GM23338 (cell line): ENCODE results near the gene ERC2. TPM values are rescaled to one million over a fixed set of nuclear protein-coding genes. Genes with fewer than 3 reads are reported as not detected.

Source experiments
- ATAC-seq: fragments of 200-7000 bp; cut with Tn5 transposase; 3 replicates; pipeline ENCODE4 v1.9.1; 2020
- DNase-seq: peaks from one replicate; pipeline ENCODE4 v3.0.0-alpha.2; 2015; ENCODE audit warnings: low spot score
- H2AFZ ChIP-seq: fragments of 200-600 bp; sonication (generic); 2 replicates; pipeline ENCODE4 v1.8.0; 2016; ENCODE audit warnings: antibody characterized with exemption, mild to moderate bottlenecking, moderate library complexity
- H3F3A ChIP-seq: fragments of 200-600 bp; sonication (generic); replicated peaks from 2 replicates; pipeline ENCODE4 v1.8.0; 2017; ENCODE audit warnings: antibody characterized with exemption, mixed run types, low read depth
- H3K27ac ChIP-seq: fragments of 200-600 bp; sonication (generic); 2 replicates; pipeline ENCODE4 v1.6.1; 2016; ENCODE audit warnings: low read depth
- H3K27me3 ChIP-seq: fragments of 200-600 bp; sonication (generic); 2 replicates; pipeline ENCODE4 v1.8.0; 2016; ENCODE audit warnings: mild to moderate bottlenecking, mixed run types, moderate library complexity; ENCODE audit not compliant: insufficient read depth
- H3K36me3 ChIP-seq: fragments of 200-600 bp; sonication (generic); 2 replicates; pipeline ENCODE4 v1.8.0; 2016; ENCODE audit warnings: mild to moderate bottlenecking; ENCODE audit not compliant: insufficient read depth
- H3K4me1 ChIP-seq: fragments of 200-600 bp; sonication (generic); 2 replicates; pipeline ENCODE4 v1.8.0; 2016; ENCODE audit warnings: mild to moderate bottlenecking, moderate library complexity; ENCODE audit not compliant: insufficient read depth
- H3K4me2 ChIP-seq: fragments of 200-600 bp; sonication (generic); 2 replicates; pipeline ENCODE4 v1.7.1; 2017; ENCODE audit warnings: mixed run types
- H3K4me3 ChIP-seq: fragments of 200-600 bp; sonication (generic); 2 replicates; pipeline ENCODE4 v1.6.1; 2016; ENCODE audit warnings: mixed run types
- H3K79me2 ChIP-seq: fragments of 200-600 bp; sonication (generic); replicated peaks from 2 replicates; pipeline ENCODE4 v1.8.0; 2017; ENCODE audit warnings: mild to moderate bottlenecking; ENCODE audit not compliant: insufficient read depth
- H3K9me2 ChIP-seq: fragments of 200-600 bp; sonication (generic); 2 replicates; pipeline ENCODE4 v1.8.0; 2017; ENCODE audit not compliant: insufficient read depth
- H4K20me1 ChIP-seq: fragments of 200-600 bp; sonication (generic); replicated peaks from 2 replicates; pipeline ENCODE4 v1.8.0; 2017; ENCODE audit warnings: mild to moderate bottlenecking; ENCODE audit not compliant: insufficient read depth
- H3K27ac Mint-ChIP-seq: 2 replicates; pipeline ENCODE4 v1.8.0; 2020; ENCODE audit warnings: inconsistent platforms, mild to moderate bottlenecking, moderate library complexity, mixed read lengths
- H3K27me3 Mint-ChIP-seq: 3 replicates; pipeline ENCODE4 v1.8.0; 2022; ENCODE audit warnings: low read depth, mild to moderate bottlenecking, moderate library complexity, mixed read lengths, inconsistent platforms; ENCODE audit not compliant: insufficient read depth, poor library complexity
- H3K36me3 Mint-ChIP-seq: 3 replicates; pipeline ENCODE4 v1.8.0; 2021; ENCODE audit warnings: low read depth, mild to moderate bottlenecking, inconsistent platforms, moderate library complexity, mixed read lengths
- H3K4me1 Mint-ChIP-seq: 3 replicates; pipeline ENCODE4 v1.8.0; 2020; ENCODE audit warnings: mild to moderate bottlenecking, inconsistent platforms, mixed read lengths
- H3K4me3 Mint-ChIP-seq: 3 replicates; pipeline ENCODE4 v1.8.0; 2021; ENCODE audit warnings: moderate library complexity, mild to moderate bottlenecking, inconsistent platforms, mixed read lengths
- H3K9me3 Mint-ChIP-seq: 3 replicates; pipeline ENCODE4 v1.8.0; 2020; ENCODE audit warnings: moderate library complexity, mild to moderate bottlenecking, inconsistent platforms, mixed read lengths
- CREB1 ChIP-seq: fragments of 250-450 bp; sonication (Bioruptor Pico); IDR thresholded peaks from 2 replicates; pipeline ENCODE4 v1.5.0; 2020; ENCODE audit warnings: low read depth, mild to moderate bottlenecking, moderate library complexity
- JUNB ChIP-seq: IDR thresholded peaks from one replicate; pipeline ENCODE4 v1.6.1; 2016; ENCODE audit warnings: antibody characterized with exemption; ENCODE audit not compliant: unreplicated experiment
- NANOG ChIP-seq: IDR thresholded peaks from 2 replicates; pipeline ENCODE4 v1.6.1; 2016; ENCODE audit warnings: antibody characterized with exemption, borderline replicate concordance
- POLR2AphosphoS5 ChIP-seq: IDR thresholded peaks from 2 replicates; pipeline ENCODE4 v1.6.1; 2016; ENCODE audit warnings: antibody characterized with exemption, low read depth
- ZNF331 ChIP-seq: fragments of 250-450 bp; sonication (Bioruptor Pico); IDR thresholded peaks from 2 replicates; pipeline ENCODE4 v1.5.0; 2020; ENCODE audit warnings: low read depth, mild to moderate bottlenecking, moderate library complexity
- polyA plus RNA-seq: library from polyadenylated mRNA; unstranded; fragments of >200 nt; fragmentation: Nextera tagmentation; extraction: Ambion mirVana; gene quantifications from 2 replicates; pipeline ENCODE4 v1.2.1, GENCODE V29; 2016
- total RNA-seq: library from RNA; depleted of rRNA; stranded (reverse); fragments of >200 nt; shearing (Covaris generic); gene quantifications from 2 replicates; pipeline ENCODE4 v1.2.3, GENCODE V29; 2014
- TF ChIP-seq, protein P1 (sequence below): fragments of 250-450 bp; sonication (Bioruptor Pico); IDR thresholded peaks from 2 replicates; pipeline ENCODE4 v1.5.0; 2020; ENCODE audit warnings: mild to moderate bottlenecking, moderate library complexity

The ERC2 gene
- total and polyA plus RNA-seq, 2 experiments from 2014 or later: 11.8 to 13.7 TPM

DNA sequence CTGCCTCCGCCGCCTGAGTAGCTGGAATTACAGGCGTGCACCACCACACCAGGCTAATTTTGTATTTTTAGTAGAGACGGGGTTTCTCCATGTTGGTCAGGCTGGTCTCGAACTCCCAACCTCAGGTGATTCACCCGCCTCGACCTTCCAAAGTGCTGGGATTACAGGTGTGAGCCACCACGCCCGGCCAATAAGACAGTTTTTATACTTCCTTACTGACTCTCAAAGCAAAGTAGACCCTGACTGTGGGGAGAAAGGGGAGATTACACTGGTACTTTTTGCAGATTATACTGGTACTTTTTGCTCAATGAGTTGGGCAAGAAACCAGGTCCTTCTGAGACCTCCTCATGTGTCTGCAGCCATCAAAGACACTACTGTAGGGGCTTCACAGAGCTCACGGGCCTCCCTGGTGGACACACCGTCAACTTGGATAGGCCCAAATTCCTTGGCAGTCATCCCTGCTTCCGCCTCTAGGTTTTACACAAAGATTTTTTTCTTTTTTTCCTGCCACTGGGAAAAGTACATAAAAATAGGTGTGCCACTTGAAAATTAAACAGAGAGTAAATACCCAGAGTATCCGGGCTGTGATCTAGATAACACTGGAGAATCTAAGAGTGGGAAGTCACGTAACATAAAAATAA is 837.9 kb downstream of the ERC2 start (continued):
- TF ChIP-seq, protein P1, sequence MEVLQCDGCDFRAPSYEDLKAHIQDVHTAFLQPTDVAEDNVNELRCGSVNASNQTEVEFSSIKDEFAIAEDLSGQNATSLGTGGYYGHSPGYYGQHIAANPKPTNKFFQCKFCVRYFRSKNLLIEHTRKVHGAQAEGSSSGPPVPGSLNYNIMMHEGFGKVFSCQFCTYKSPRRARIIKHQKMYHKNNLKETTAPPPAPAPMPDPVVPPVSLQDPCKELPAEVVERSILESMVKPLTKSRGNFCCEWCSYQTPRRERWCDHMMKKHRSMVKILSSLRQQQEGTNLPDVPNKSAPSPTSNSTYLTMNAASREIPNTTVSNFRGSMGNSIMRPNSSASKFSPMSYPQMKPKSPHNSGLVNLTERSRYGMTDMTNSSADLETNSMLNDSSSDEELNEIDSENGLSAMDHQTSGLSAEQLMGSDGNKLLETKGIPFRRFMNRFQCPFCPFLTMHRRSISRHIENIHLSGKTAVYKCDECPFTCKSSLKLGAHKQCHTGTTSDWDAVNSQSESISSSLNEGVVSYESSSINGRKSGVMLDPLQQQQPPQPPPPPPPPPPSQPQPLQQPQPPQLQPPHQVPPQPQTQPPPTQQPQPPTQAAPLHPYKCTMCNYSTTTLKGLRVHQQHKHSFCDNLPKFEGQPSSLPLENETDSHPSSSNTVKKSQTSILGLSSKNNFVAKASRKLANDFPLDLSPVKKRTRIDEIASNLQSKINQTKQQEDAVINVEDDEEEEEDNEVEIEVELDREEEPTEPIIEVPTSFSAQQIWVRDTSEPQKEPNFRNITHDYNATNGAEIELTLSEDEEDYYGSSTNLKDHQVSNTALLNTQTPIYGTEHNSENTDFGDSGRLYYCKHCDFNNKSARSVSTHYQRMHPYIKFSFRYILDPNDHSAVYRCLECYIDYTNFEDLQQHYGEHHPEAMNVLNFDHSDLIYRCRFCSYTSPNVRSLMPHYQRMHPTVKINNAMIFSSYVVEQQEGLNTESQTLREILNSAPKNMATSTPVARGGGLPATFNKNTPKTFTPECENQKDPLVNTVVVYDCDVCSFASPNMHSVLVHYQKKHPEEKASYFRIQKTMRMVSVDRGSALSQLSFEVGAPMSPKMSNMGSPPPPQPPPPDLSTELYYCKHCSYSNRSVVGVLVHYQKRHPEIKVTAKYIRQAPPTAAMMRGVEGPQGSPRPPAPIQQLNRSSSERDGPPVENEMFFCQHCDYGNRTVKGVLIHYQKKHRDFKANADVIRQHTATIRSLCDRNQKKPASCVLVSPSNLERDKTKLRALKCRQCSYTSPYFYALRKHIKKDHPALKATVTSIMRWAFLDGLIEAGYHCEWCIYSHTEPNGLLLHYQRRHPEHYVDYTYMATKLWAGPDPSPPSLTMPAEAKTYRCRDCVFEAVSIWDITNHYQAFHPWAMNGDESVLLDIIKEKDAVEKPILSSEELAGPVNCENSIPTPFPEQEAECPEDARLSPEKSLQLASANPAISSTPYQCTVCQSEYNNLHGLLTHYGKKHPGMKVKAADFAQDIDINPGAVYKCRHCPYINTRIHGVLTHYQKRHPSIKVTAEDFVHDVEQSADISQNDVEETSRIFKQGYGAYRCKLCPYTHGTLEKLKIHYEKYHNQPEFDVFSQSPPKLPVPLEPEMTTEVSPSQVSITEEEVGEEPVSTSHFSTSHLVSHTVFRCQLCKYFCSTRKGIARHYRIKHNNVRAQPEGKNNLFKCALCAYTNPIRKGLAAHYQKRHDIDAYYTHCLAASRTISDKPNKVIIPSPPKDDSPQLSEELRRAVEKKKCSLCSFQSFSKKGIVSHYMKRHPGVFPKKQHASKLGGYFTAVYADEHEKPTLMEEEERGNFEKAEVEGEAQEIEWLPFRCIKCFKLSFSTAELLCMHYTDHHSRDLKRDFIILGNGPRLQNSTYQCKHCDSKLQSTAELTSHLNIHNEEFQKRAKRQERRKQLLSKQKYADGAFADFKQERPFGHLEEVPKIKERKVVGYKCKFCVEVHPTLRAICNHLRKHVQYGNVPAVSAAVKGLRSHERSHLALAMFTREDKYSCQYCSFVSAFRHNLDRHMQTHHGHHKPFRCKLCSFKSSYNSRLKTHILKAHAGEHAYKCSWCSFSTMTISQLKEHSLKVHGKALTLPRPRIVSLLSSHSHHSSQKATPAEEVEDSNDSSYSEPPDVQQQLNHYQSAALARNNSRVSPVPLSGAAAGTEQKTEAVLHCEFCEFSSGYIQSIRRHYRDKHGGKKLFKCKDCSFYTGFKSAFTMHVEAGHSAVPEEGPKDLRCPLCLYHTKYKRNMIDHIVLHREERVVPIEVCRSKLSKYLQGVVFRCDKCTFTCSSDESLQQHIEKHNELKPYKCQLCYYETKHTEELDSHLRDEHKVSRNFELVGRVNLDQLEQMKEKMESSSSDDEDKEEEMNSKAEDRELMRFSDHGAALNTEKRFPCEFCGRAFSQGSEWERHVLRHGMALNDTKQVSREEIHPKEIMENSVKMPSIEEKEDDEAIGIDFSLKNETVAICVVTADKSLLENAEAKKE (CRISPR knock-in tag): no peak
- no peak for TF ChIP-seq JUNB
- no peak for TF ChIP-seq CREB1 (CRISPR knock-in tag)
- TF ChIP-seq NANOG: no peak

DNA sequence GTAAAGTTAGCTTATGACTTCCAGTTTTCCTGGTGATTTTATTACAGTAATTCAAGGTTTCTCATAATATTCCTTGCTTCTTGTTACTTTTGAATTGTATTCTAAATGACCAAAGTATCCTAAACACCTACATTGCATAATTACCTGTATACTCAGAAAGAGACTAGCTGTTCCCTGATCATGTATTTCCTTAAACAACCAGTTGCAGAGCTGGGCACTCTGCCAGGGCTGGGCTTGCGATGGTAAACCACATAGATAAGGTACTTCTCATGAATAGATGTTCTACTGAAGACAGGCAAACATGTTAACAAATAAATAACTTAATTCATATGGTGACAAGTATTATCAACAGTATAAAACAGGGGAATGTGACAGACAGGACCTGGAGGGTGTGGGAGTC is 838.8 kb downstream of the ERC2 start:
- Histone ChIP-seq H3K9me2 (peaks cover 14% of the 10 kb centered on the region), H3K27me3 (no peaks in the 10 kb centered on the region), H3K4me3 (no peak overlapping the region), H3F3A (no peaks in the 10 kb centered on the region), H3K79me2 (no peaks in the 10 kb centered on the region), H3K4me2 (no peak overlapping the region), H3K36me3 (no peaks in the 10 kb centered on the region), H3K27ac (no peak overlapping the region), H2AFZ (no peak overlapping the region), H3K4me1 (no peaks in the 10 kb centered on the region), H4K20me1 (no peaks in the 10 kb centered on the region)
- DNase-seq (no peak), ATAC-seq (no peak)
- TF ChIP-seq, protein P1 (CRISPR knock-in tag): no peak
- TF ChIP-seq ZNF331 (CRISPR knock-in tag): no peak
- TF ChIP-seq POLR2AphosphoS5: no peak
- Mint-ChIP-seq H3K4me1 (peaks cover 9% of the 10 kb centered on the region), H3K27ac (no peak overlapping the region), H3K9me3 (no peaks in the 10 kb centered on the region), H3K4me3 (no peak overlapping the region), H3K27me3 (peaks cover 2% of the 10 kb centered on the region), H3K36me3 (peaks cover 2% of the 10 kb centered on the region; the same call in 1 of the 3 replicates)
